ENCODE results near the gene CAPRIN1. TPM values are rescaled to one million over a fixed set of nuclear protein-coding genes. Genes with fewer than 3 reads are reported as not detected.

The CAPRIN1 gene
- polyA plus RNA-seq (2013, experiment 1 of 2; ENCODE audit: insufficient read length) = 177 TPM
- 147 TPM for polyA plus RNA-seq (2013, experiment 2 of 2; ENCODE audit: insufficient read length)

- DNase-seq = peak; percentile 88
Observed at GRCh38 chr11:34051349-34052035, at the start of gene CAPRIN1. CAPRIN1 (plus strand) TSS chr11:34051731; CDS start chr11:34052421, 690 bp downstream.

GRCh38 chr11:34002420-34002819, 49.1 kb upstream of the CAPRIN1 start:
- no peak for DNase-seq

DNA sequence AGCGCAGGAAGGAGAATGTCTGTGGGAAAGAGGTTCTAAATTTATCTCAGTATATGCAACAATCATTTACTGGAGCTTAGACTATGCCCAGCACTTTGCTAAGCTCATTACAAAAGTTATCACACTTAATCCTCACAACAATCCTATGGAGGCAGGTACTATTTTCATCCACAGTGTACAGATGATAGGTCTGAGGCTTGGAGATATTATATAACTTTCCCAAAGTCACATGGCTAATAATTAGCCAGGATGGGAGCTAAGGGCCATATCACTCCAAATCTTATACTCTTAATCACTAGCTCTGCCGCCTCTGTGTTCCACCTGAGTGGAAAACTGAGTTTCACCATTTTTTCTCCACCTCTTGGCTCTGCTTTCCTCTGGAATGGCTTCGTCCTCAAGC, 47.3 kb upstream of the CAPRIN1 start:
- DNase-seq = no peak

DNA sequence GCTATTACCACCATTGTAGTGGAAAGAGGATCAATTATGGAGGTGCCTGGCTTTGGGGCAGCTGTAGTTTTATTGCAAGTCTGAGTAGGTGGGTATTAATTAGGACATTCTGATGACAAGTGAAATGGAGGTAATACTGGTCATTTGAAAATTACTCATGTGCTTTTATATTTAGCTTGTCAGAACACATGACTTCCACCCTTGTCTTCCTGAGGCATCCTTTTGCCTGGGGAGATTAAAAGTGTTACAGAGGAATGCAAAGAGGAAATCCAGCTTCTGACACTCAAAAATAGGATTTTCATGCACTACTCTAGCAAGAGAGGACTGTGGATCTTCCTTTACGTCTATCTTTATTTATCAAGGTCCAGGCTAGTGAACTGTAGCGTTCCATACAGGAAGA, 44.7 kb upstream of the CAPRIN1 start:
- DNase-seq = no peak

- no peak for DNase-seq
Observed at GRCh38 chr11:34012734-34013133, 38.8 kb upstream of the CAPRIN1 start.

DNA sequence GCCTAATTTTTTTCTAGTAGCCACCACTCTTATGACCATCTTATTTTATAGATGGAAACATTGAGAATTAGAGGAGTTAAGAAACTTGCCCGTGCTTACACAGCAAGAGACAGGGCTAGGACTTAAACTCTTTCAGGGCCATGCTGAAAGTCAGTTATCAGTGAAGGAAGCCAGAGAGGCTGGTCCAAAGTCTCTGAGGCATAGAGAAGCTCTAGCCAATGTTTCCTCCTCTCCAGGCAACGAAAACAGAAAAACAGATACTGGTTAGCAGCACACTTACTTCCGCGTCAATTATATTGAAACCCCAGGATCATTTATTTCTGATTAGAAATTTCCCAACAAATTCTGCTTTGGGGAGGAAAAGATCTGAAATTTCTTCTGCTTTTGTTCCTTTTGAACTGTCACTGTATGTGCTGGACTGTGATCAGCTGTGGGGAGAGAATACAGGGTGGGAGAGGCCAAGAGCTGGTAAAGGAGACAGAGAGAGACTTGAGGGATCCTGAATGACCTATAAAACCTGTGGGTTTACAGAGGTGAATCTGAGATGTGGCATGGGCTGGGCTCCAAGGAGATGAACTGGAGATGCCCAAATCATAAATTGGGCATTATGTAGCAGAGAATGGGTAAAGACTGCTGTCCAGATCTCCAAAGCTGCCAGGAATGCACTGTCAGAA, 37.5 kb upstream of the CAPRIN1 start:
- DNase-seq = no peak

DNA sequence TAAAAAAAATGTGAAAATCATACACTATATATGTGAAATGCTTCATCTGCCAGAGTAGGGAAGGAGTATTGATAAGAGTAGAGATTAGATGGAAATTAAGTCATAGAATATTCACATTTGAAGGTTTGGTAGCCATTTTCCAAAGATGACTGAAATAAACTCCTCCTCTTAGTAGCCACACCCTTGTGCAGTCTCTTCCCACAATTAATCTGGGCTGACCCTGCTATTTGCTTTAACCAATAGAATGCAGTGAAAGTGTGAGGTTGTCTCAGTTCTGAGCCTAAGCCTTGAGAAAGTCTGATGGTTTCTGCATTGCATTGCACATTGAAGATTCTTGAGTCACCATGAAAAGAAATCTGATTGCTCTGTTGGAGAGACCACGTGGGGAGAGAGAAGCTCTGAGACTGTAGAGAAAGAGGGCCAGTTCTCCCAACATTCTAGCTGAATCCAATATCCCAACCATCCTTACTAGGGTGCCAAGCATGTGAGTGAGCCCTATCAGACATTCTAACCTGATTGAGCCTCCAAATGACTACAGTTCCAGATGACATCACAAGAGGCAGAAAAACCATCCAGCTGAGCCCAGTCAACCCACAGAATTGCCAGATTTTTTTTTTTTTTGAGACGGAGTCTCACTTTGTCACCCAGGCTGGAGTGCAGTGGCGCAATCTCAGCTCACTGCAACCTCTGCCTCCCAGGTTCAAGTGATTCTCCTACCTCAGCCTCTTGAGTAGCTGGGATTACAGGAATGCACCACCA, 29.4 kb upstream of the CAPRIN1 start:
- no peak for DNase-seq

GRCh38 chr11:34026432-34026831, 25.1 kb upstream of the CAPRIN1 start:
- DNase-seq = no peak

GRCh38 chr11:34027516-34028408, 23.8 kb upstream of the CAPRIN1 start:
- DNase-seq = no peak

DNA sequence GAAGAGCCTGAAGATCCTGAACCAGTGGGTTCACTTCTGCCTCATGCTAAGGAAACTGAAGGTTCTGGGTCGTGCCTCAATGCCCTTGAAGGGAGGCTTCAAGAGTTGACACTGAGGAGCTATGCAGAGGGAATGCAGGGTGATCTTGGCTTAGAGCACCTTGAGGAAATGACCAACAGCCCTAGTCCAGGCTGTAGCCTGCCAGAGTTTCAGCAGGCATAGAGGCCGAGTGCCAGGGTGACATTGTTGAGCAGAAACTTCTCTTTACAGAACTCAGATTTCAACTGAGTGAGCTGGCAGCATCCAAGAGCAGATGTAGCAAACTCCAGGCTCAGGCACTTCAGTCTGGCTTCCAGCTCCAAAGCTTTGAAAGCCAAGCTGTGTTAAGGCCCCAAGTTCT, 23.1 kb upstream of the CAPRIN1 start:
- no peak for DNase-seq

GRCh38 chr11:34029176-34029575, 22.4 kb upstream of the CAPRIN1 start:
- DNase-seq = no peak

DNA sequence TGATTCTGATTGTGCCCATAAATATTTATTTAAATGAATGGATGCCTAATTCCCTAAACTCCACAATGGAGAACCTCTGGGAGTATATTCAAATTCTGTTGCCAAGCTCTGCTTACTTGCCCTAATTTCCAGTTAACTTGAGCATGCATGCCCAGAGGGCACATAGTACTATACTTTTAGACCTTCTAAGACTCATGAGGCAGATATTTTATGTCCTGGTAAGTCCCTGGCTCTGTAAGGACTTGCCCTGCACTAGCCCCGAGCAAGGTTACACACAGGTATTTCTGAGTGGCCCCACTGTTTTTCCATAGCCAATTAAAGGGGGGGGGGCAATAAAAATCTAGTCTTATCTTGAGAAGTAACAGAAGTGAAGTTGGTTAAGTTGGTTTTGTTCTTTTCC, 21.1 kb upstream of the CAPRIN1 start:
- DNase-seq = no peak

DNA sequence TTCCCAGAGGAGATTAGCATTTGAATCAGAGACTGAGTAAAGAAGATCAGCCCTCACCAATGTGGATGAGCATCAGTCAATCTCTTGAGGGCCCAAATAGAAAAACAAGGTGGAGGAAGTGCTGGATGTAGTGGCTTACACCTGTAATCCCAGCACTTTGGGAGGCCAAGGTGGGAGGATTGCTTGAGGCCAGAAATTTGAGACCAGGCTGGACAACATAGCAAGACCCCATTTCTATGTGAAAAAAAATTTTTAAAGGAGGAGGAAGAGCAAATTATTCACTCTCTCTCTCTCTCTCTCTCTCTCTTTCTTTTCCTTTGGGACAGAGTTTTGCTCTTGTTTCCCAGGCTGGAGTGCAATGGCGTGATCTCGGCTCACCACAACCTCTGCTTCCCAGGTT, 18.1 kb upstream of the CAPRIN1 start:
- DNase-seq = no peak

- no peak for DNase-seq
Observed at GRCh38 chr11:34034053-34034452, 17.5 kb upstream of the CAPRIN1 start.

GRCh38 chr11:34036456-34036855, 15.1 kb upstream of the CAPRIN1 start:
- no peak for DNase-seq

DNA sequence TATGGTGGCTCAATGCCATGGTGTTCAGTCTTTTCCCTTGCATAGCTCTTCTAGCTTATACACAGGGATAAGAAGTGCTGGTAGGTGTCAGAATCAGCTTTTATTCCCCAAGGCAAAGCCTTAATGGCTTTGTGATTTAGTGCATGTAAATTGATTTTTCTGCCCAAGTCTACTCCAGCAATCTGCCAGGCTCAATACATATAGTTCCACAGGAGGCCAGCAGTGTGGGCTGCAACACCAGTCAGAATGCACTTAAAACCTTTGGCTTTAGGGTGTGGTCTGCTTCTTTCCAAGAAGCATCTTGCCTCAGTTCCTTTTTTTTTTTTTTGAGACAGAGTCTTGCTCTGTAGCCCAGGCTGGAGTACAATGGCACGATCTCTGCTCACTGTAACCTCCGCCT, 14.5 kb upstream of the CAPRIN1 start:
- no peak for DNase-seq

DNA sequence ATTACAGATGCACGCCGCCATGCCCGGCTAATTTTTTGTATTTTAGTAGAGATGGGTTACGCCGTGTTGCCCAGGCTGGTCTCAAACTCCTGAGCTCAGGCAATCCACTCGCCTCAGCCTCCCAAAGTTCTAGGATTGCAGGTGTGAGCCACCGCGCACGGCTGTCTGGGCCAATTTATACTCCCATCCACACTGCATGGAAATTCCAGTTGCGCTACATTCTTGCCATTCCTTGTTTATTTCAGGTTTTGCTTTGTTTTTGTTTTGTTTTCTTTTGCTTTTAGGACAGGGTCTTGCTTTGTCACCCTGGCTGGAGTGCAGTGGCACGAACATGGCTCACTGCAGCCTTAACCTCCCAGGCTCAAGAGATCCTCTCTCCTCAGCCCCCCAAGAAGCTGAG, 11.0 kb upstream of the CAPRIN1 start:
- no peak for DNase-seq

- DNase-seq = peak; percentile 85
Observed at GRCh38 chr11:34044664-34045485, 6.7 kb upstream of the CAPRIN1 start.

DNA sequence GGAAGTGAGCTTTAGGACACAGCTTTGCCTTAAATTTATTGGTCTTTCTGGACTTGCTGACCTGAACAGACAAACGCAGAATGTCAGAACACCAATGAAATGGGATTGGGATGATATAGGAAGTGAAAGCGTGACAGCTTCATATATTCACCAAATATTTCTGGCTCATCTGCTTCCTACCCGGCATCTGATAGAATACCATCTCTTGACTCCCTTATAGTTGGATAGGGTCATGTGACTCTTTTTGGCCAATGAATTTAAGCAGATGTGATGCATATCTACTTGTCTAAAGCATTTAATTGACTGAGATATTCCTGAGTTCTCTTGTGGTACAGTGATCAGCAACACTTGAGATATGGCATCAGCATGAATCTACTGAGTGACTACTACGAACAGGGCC, 2.5 kb upstream of the CAPRIN1 start:
- DNase-seq = no peak

DNA sequence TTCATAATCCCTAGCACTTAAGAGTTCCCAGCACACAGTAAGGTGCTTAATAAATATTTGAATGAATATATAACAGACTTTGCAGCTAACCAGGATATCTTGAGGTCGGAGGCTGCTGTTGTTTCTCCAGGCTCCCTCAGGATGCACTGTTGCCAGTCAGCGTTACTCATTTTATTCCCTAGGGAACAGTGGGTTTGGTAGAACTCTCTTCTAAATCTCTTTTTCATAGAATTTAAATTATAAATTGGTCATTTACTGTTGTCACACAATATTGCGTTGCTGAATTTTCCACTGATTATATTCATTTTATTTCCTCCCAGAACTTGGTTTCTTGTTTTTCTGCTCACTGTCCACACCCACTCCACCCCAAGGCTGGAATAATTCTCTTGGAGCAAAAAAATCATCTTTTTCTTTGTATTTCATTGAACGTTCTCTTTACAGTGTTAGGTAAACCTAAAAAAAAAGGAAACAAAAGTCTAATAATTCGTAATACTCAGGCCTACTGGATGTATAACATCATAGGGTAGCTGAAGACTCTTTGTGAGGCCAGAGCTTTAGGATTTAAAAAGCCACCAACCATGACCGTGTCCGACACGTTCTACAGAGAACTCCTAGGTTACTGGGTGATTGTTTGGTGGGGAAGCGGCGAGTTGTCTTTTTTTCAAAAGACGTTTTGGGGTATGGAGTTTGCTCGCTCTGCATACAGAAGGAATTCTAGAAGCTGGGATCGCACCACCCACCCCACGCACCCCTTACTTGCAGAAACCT, 766 bp upstream of the CAPRIN1 start:
- peak; percentile 87 for DNase-seq
